K562 (cell line): ENCODE measurements around the gene MYO18A. TPM values are rescaled to one million over a fixed set of nuclear protein-coding genes. Genes with fewer than 3 reads are reported as not detected.

ENCODE experiments used
- ATAC-seq: fragments of 200-7000 bp; cut with Tn5 transposase; 3 replicates; pipeline ENCODE4 v1.9.1; 2020; ENCODE audit warnings: moderate library complexity
- BruUV-seq: library from RNA; stranded (reverse); fragments of 400-500 nt; replicated peaks from 2 replicates; lab custom pipeline; 2021; lab: Mats Ljungman, UMichigan
- CTCF ChIA-PET: fragments of 300-600 bp; formaldehyde crosslinking; extraction: SDS; loops from one replicate; lab custom pipeline; 2021; ENCODE audit warnings: low intra/inter-chr PET ratio; lab: Yijun Ruan, JAX
- POLR2A ChIA-PET: fragments of 300-600, 350-650 bp; sonication (Branson Sonifier 250); formaldehyde crosslinking; extraction: SDS; loops from one replicate; lab custom pipeline; 2021; ENCODE audit warnings: antibody characterized with exemption, inconsistent platforms; lab: Yijun Ruan, JAX
- DNase-seq, 4 experiments: peaks; one replicate each; pipeline versions ENCODE4 v3.0.0 to v3.0.0-alpha.2; 2011 to 2018; ENCODE audit warnings: low spot score in 3 of 4, mixed read lengths in 3 of 4; ENCODE audit errors: extremely low read depth in 1 of 4
- FAIRE-seq: peaks from 2 replicates; lab custom pipeline; 2011; peaks lifted over from hg19 to GRCh38; lab: Jason Lieb, UNC
- H2AFZ ChIP-seq: 2 replicates; pipeline ENCODE4 v1.6.0; 2011; ENCODE audit warnings: low read depth, low read length, control low read depth, inconsistent platforms
- H3K27ac ChIP-seq: fragments of 200-600 bp; 3 replicates; pipeline ENCODE4 v1.8.0; 2011; ENCODE audit warnings: low read depth, mild to moderate bottlenecking, control low read depth, inconsistent platforms, low read length, moderate library complexity, mixed read lengths; ENCODE audit errors: extremely low read depth
- H3K27me3 ChIP-seq, 2 experiments: fragments of 300-600 bp in 1 of 2; 2 replicates in 1 of 2; 3 replicates in 1 of 2; pipeline versions ENCODE4 v1.6.0 to v1.8.0; 2011; ENCODE audit warnings: inconsistent platforms in 2 of 2, low read length in 2 of 2, mild to moderate bottlenecking in 1 of 2, mixed read lengths in 1 of 2, moderate library complexity in 1 of 2; ENCODE audit not compliant: control insufficient read depth in 2 of 2, insufficient read depth in 2 of 2
- H3K36me3 ChIP-seq: fragments of 300-600 bp; 3 replicates; pipeline ENCODE4 v1.8.0; 2011; ENCODE audit warnings: mild to moderate bottlenecking, low read length, inconsistent platforms; ENCODE audit not compliant: control insufficient read depth, insufficient read depth
- H3K4me1 ChIP-seq, 2 experiments: fragments of 200-600 bp in 1 of 2; replicated peaks in 1 of 2; 2 replicates in 1 of 2; 3 replicates in 1 of 2; pipeline versions ENCODE4 v1.5.1 to v1.8.0; 2011; ENCODE audit warnings: inconsistent platforms in 2 of 2, low read length in 2 of 2, mild to moderate bottlenecking in 1 of 2, mixed read lengths in 1 of 2, moderate library complexity in 1 of 2; ENCODE audit not compliant: control insufficient read depth in 2 of 2, insufficient read depth in 2 of 2
- H3K4me2 ChIP-seq: 2 replicates; pipeline ENCODE4 v1.6.1; 2011; ENCODE audit warnings: low read length, control low read depth, inconsistent platforms, mixed read lengths; ENCODE audit not compliant: insufficient read depth
- H3K4me3 ChIP-seq: fragments of 200-600 bp; sonication (generic), shearing (Covaris generic); 2 replicates; pipeline ENCODE4 v1.5.1; 2016; ENCODE audit warnings: control low read depth, inconsistent platforms
- H3K79me2 ChIP-seq: fragments of 200-600 bp; 3 replicates; pipeline ENCODE4 v1.8.0; 2011; ENCODE audit warnings: low read length, inconsistent platforms; ENCODE audit not compliant: control insufficient read depth, insufficient read depth
- H3K9ac ChIP-seq, 2 experiments: 2 replicates each; pipeline versions ENCODE4 v1.6.0 to v1.6.1; 2011; ENCODE audit warnings: low read depth in 2 of 2, low read length in 2 of 2, control low read depth in 1 of 2, inconsistent platforms in 1 of 2, mild to moderate bottlenecking in 1 of 2, mixed read lengths in 1 of 2; ENCODE audit not compliant: insufficient read depth in 1 of 2
- H3K9me1 ChIP-seq: one replicate; pipeline ENCODE4 v1.6.0; 2011; ENCODE audit warnings: inconsistent platforms, mild to moderate bottlenecking, low read length, moderate library complexity; ENCODE audit not compliant: control insufficient read depth, insufficient read depth
- H3K9me3 ChIP-seq: replicated peaks from 2 replicates; pipeline ENCODE4 v1.5.1; 2011; ENCODE audit warnings: low read depth, low read length, inconsistent platforms; ENCODE audit not compliant: control insufficient read depth, insufficient read depth
- H4K20me1 ChIP-seq: replicated peaks from 2 replicates; pipeline ENCODE4 v1.6.1; 2011; ENCODE audit warnings: low read length, inconsistent platforms, mixed read lengths; ENCODE audit not compliant: control insufficient read depth, insufficient read depth
- JUND ChIP-seq, 2 experiments: IDR thresholded peaks; 2 replicates in 1 of 2; 3 replicates in 1 of 2; pipeline ENCODE4 v1.6.1; 2011; ENCODE audit warnings: borderline replicate concordance in 2 of 2, low read depth in 2 of 2, low read length in 2 of 2, improper control_type of control experiment in 1 of 2, missing biosample characterization in 1 of 2, missing genetic modification characterization in 1 of 2, missing genetic modification reagents in 1 of 2
- MTA3 ChIP-seq: fragments of 450-650 bp; formaldehyde crosslinking; IDR thresholded peaks from 2 replicates; pipeline ENCODE4 v1.6.1; 2017; ENCODE audit warnings: mild to moderate bottlenecking, borderline replicate concordance
- RBM22 ChIP-seq: fragments of 200-400 bp; formaldehyde crosslinking; IDR thresholded peaks from 2 replicates; pipeline ENCODE4 v1.6.1; 2018; ENCODE audit warnings: low read length, low read depth; ENCODE audit not compliant: poor library complexity, severe bottlenecking
- SPI1 ChIP-seq: IDR thresholded peaks from 2 replicates; pipeline ENCODE4 v1.6.1; 2011; ENCODE audit warnings: low read depth, low read length, control low read depth, borderline replicate concordance
- TSHZ1 ChIP-seq: fragments of 250-450 bp; sonication (Bioruptor Pico); IDR thresholded peaks from 2 replicates; pipeline ENCODE4 v1.4.0; 2020; ENCODE audit warnings: mild to moderate bottlenecking, moderate library complexity
- ZBTB49 ChIP-seq: sonication (generic); formaldehyde crosslinking; IDR thresholded peaks from 2 replicates; pipeline ENCODE4 v1.8.0; 2022; ENCODE audit warnings: missing genetic modification reagents, mild to moderate bottlenecking, borderline replicate concordance
- ZKSCAN3 ChIP-seq: fragments of 250-450 bp; sonication (Bioruptor Pico); IDR thresholded peaks from 2 replicates; pipeline ENCODE4 v1.4.0; 2020
- ZKSCAN8 ChIP-seq: fragments of 200-800 bp; sonication (Bioruptor generic); IDR thresholded peaks from 2 replicates; pipeline ENCODE4 v1.6.1; 2016; ENCODE audit warnings: missing genetic modification characterization, missing compliant biosample characterization
- ZNF174 ChIP-seq: fragments of 250-450 bp; sonication (Bioruptor Pico); IDR thresholded peaks from 2 replicates; pipeline ENCODE4 v1.4.0; 2020; ENCODE audit warnings: mild to moderate bottlenecking
- ZNF277 ChIP-seq: fragments of 250-450 bp; sonication (Bioruptor Pico); IDR thresholded peaks from 2 replicates; pipeline ENCODE4 v1.8.0; 2022; ENCODE audit warnings: inconsistent platforms, mild to moderate bottlenecking, moderate library complexity, borderline replicate concordance
- ZNF431 ChIP-seq: sonication (generic); formaldehyde crosslinking; IDR thresholded peaks from 2 replicates; pipeline ENCODE4 v1.8.0; 2022; ENCODE audit warnings: mild to moderate bottlenecking, missing genetic modification reagents
- ZSCAN32 ChIP-seq: fragments of 450-650 bp; formaldehyde crosslinking; IDR thresholded peaks from 2 replicates; pipeline ENCODE4 v1.4.0; 2020; ENCODE audit warnings: mild to moderate bottlenecking, moderate library complexity
- WGBS: fragments of 100-300 bp; shearing (Covaris generic); methylation state at CpG from one replicate; pipeline ENCODE4 v1.1.6; 2016; ENCODE audit warnings: low coverage, mixed read lengths; ENCODE audit not compliant: insufficient coverage; ENCODE audit errors: missing lambda C conversion rate; 5-methylcytosine and 5-hydroxymethylcytosine counted together
- in situ Hi-C: fragments of 300-500 bp; cut with MboI; formaldehyde crosslinking; loops from 4 replicates; pipeline ENCODE4 v1.15.0; 2018; ENCODE audit warnings: inconsistent platforms, mixed read lengths
- intact Hi-C: fragments of 100-400 bp; cut with micrococcal nuclease; formaldehyde crosslinking; loops from 2 replicates; pipeline ENCODE4 v1.14.2; 2022
- polyA plus RNA-seq, 8 experiments: library from polyadenylated mRNA; depleted of rRNA in 4 of 8; stranded (reverse) in 5 of 8; unstranded in 3 of 8; fragments of >200 nt; fragmentation: Nextera tagmentation in 2 of 8; fragmentation: Illumina TruSeq in 1 of 8; extraction: Ambion mirVana in 2 of 8; extraction: Trizol in 1 of 8; gene quantifications; 2 replicates each; pipeline versions ENCODE4 v1.2.1 to v1.2.3, GENCODE V29; 2011 to 2014; ENCODE audit warnings: inconsistent platforms in 1 of 8, missing spikeins in 1 of 8
- total RNA-seq, 7 experiments: library from RNA; depleted of rRNA in 6 of 7; stranded (reverse); fragments of >200 nt in 6 of 7; fragmentation: Illumina TruSeq in 2 of 7; extraction: Trizol in 2 of 7; gene quantifications; 2 replicates each; pipeline versions ENCODE4 v1.2.1 to v1.2.3, GENCODE V29; 2011 to 2021; ENCODE audit warnings: low replicate concordance in 1 of 7

MYO18A gene
- total and polyA plus RNA-seq, 9 of the 15 experiments (the other 6 are each of a cell fraction or from before 2014, with no cell fraction given), result 2.5 to 65.4 (median 17.1) TPM

- TF ChIP-seq ZBTB49 (CRISPR knock-in tag), result no peak
Measured at GRCh38 chr17:29163563-29163962, 16.6 kb downstream of the MYO18A start (continued).

- peak; percentile 96 for ATAC-seq
- Histone ChIP-seq H3K4me3 (no peak overlapping the region), H3K9ac (peak overlapping the region; percentile 21 to 79; a peak in 2 of 4 replicates), H3K4me2 (peak overlapping the region; percentile 69), H3K79me2 (peaks cover 73% of the 10 kb centered on the region), H3K4me1 (peaks cover 38 to 48% of the 10 kb centered on the region in 2 experiments), H2AFZ (no peak overlapping the region), H4K20me1 (peaks cover 13% of the 10 kb centered on the region), H3K9me1 (peaks cover 8% of the 10 kb centered on the region), H3K36me3 (peaks cover 60% of the 10 kb centered on the region), H3K27me3 (no peaks in the 10 kb centered on the region), H3K9me3 (no peaks in the 10 kb centered on the region), H3K27ac (peak overlapping the region; percentile 58)
- ChIA-PET POLR2A (interaction anchor here (1.0 to 5.6 kb wide), 5 partner anchors 8 to 14 kb away, joined by 3 to 74 read pairs (median 8); partner anchors contain the start of gene MYO18A), CTCF (no interaction called here)
- peak; percentile 99 for FAIRE-seq
- peak; percentile 72 to 95 (median 86) for DNase-seq
- in situ Hi-C loops, result no loop called here
- intact Hi-C loops, result loop anchor here (2.0 kb wide), 1 partner anchor 16 kb away; no protein-coding TSS in a partner anchor
- WGBS, result 7% methylated on average over 6 of the region's 6 CpGs
- BruUV-seq, result no TSS peak
- no peak for TF ChIP-seq ZNF431 (CRISPR knock-in tag)
- TF ChIP-seq RBM22, result no peak
- TF ChIP-seq MTA3, result 0 out of 2 replicates have a peak, but pooled peaks have one; percentile 18
- no peak for TF ChIP-seq ZKSCAN3
- TF ChIP-seq SPI1, result no peak
- TF ChIP-seq ZNF174, result no peak
- TF ChIP-seq ZKSCAN8, result peak; percentile 90
- no peak for TF ChIP-seq ZSCAN32
- peak; percentile 61 for TF ChIP-seq JUND (IDR thresholded peaks at IDR 0.05; ENCODE audit: borderline replicate concordance, low read depth, low read length)
- peak; percentile 31; the same call in 1 of the 3 replicates for TF ChIP-seq JUND (tag; IDR thresholded peaks at IDR 0.05; ENCODE audit: borderline replicate concordance, low read depth, low read length)
- TF ChIP-seq TSHZ1 (CRISPR knock-in tag), result no peak
- TF ChIP-seq ZNF277 (CRISPR knock-in tag), result no peak
Measured at GRCh38 chr17:29162909-29163341, 17.3 kb downstream of the MYO18A start.
